GM18858 (cell line): ENCODE measurements around the gene DAZL.
"Not testable (repeated sequence)": the region's sequence is repeated elsewhere in the genome, so short reads cannot be mapped to it uniquely, and the experiment has no call there.

Source experiments
- ATAC-seq: cut with Tn5 transposase; IDR thresholded peaks from one replicate; pipeline ENCODE4 v1.9.1; 2021; ENCODE audit not compliant: unreplicated experiment

Gene DAZL, protein sequence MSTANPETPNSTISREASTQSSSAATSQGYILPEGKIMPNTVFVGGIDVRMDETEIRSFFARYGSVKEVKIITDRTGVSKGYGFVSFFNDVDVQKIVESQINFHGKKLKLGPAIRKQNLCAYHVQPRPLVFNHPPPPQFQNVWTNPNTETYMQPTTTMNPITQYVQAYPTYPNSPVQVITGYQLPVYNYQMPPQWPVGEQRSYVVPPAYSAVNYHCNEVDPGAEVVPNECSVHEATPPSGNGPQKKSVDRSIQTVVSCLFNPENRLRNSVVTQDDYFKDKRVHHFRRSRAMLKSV

DNA sequence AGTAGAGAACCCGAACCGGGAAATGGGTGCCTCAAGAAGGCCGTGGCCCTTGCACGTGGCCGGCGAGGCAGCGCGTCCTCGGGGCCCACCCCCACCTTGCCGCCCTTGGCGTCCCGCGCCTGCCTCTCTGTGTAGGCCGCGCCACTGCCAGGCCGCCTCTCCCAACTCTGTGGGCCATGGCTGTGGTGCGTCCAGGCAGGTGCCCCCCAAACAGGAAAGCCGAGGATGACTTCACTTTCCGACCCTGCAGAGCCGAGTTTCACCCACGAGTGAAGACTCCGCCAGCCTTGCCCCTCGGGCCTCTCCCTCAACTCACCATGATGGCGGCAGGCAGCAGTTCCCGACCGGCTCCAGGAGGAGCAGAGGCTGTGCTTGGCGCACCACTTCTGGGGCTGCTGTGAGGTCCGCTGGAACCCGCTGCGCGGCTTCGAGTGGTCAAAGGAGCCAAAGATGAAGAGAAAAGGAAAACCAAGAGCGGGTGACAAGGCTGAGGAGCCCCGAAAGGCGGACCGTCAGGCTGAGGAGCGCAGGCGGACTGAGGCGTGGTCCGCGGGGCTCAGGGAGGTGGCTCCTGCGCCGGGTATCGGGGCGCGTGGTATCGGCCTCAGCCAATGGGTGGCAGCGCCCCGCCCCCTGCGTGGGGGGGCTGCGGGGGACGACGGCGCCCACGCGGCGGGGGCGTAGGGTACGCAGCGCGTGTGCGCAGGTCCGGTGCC, at the start of gene DAZL:
Gene DAZL, minus strand, starts transcription at position 537 of the 716 bp plus-strand sequence. Its CDS starts 218 bp downstream, at position 319.
- no peak for ATAC-seq

DNA sequence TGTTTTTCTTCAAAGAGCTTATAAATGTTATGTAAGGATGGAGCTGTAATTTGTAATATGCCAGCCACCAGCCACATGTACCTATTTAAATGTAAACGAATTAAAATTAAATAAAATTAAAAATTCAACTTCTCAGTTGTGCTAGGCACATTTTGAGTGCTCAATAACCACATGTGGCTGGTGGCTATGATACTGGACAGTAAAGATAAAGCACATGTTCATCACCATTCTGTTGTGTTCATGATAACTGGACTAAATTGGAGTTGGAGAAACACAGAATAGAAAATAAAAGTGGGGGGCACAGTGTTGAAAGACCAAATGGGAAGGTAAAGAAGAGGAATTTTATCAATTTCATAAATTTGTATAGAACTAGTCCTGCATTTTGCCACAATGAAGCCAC, 49.8 kb upstream of the DAZL start:
- ATAC-seq, result no peak

DNA sequence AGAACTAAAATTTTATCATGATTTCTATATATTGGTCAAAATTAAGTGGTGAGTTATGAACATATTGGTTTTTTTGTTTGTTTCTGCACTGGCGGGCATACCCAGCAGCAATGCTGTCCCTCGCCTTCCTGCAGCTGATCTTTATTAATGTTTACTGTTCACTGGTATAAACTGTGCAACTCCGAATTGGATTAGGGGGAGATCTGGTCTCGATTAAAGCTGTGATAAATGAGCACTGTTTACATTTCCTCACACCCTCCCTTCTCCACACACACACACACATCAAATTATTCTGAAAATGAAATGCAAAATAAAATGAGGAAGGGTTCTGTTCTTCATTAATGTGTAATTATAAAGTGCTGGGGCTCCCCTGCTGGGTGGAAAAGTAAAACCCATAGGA, 48.5 kb upstream of the DAZL start:
- no peak for ATAC-seq

DNA sequence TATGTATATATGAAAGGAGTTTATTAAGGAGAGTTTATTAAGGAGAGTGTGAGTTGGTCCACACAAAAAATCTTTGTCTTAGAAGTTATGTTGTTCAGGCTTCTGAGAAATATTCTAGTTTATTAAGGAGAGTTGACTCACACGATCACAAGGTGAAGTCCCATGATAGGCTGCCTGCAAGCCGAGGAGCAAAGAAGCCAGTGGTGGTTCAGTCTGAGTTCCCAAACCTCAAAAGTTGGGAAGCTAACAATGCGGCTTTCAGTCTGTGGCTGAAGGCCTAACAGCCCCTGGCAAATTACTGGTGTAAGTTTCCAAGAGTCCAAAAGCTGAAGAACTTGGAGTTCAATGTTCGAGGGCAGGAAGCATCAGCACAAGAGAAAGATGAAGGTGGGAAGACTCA, 42.4 kb upstream of the DAZL start:
- no peak for ATAC-seq

DNA sequence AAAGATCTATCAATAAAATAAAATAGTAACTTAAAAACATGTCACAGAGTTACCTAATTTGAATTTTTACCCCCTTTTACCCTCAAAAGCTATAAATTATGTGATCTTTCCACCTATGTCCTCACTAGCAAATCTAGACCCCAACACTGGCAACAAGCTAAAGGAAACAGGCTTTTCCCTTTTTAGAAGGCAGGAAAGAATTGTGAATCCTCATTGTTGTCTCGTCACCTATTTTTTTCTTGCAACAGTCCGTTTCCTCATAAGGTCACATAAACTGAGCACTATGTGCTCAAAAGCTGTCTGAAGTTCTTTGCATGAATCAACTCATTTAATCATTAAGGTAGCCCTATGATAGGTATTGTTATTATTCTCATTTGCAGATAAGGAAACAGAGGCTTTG, 34.6 kb upstream of the DAZL start:
- no peak for ATAC-seq

DNA sequence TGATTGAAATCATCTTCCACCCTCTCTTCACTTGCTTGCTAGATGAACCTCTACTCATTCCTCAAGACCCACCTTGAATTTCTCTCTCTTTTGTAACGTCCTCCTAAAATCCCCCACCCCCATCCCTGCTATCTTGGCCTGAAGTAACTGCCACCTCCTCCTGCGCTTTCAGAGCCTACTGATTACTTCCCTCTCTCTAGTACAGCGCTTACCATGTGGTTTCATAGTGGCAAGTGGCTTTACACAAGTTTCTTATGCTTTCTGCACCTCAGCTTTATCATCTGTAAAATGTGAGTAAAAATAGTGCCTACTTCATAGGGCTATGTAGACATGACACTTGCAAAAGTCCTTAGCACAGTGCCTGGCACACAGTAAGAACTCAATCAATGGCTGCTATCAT, 28.7 kb upstream of the DAZL start:
- ATAC-seq, result no peak

DNA sequence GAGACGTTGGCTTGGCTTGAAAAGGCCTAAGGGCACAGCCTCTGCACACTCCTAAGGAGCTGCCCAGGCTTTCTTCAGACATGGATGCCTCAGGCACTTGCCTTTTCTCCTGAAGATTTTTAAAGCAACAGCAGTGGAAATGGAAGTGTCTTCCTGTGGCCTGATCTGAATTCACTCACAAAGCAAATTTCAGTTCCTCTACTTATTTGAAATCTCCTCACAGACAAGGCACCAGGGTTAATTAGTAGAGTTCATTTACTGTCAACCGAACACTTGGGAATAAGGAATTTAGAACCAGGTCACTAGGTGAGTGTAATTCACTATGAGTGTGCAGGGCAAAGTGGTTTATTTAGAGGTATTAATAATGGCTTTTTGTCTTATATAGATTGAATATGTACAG, 27.2 kb upstream of the DAZL start:
- no peak for ATAC-seq

DNA sequence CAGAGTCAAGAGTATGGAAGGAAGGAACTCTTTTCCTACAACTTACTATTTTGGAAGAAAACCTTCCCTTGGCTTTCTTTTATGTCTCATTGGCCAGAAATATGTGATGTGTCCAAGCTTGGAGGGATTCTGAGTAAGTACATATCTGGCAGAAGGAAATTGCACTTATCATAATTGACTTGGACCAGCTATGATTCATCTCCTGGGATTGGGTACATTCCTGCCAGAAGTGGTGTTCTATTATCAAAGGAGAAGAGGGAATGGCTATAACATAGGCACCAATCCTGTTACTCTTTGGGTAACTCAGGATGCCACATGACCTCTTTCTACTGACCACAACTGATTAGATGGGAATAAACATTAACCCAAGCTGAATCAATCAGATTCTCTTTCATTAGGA, 13.5 kb upstream of the DAZL start:
- ATAC-seq, result no peak

DNA sequence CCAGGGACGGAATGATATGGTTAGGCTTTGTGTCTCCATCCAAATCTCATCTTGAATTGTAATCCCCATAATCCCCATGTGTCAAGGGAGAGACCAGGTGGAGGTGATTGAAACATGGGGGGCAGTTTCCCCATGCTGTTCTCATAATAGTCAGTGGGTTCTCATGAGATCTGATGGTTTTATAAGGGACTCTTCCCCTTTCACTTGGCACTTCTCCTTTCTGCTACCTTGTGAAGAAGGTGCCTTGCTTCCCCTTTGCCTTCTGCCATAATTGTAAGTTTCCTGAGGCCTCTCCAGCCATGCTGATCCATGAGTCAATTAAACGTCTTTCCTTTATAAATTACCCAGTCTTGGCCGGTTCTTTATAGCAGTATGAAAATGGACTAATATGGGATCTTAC, 11.9 kb upstream of the DAZL start:
- not testable (repeated sequence) for ATAC-seq

DNA sequence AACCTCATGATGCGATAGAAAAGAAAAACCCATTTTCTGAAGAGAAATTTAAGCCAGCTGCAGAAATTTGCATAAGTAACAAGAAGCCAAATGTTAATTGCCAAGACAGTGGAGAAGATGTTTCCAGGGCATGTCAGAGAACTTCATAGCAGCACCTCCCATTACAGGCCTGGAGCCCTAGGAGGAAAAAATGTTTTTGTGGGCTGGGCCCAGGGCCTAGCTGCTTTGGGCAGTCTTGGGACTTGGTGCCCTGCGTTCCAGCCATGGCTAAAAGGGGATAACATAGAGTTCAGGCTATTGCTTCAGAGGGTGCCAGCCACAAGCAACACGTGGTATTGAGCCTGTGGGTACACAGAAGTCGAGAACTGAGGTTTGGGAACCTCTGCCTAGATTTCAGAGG, 10.9 kb upstream of the DAZL start:
- no peak for ATAC-seq

DNA sequence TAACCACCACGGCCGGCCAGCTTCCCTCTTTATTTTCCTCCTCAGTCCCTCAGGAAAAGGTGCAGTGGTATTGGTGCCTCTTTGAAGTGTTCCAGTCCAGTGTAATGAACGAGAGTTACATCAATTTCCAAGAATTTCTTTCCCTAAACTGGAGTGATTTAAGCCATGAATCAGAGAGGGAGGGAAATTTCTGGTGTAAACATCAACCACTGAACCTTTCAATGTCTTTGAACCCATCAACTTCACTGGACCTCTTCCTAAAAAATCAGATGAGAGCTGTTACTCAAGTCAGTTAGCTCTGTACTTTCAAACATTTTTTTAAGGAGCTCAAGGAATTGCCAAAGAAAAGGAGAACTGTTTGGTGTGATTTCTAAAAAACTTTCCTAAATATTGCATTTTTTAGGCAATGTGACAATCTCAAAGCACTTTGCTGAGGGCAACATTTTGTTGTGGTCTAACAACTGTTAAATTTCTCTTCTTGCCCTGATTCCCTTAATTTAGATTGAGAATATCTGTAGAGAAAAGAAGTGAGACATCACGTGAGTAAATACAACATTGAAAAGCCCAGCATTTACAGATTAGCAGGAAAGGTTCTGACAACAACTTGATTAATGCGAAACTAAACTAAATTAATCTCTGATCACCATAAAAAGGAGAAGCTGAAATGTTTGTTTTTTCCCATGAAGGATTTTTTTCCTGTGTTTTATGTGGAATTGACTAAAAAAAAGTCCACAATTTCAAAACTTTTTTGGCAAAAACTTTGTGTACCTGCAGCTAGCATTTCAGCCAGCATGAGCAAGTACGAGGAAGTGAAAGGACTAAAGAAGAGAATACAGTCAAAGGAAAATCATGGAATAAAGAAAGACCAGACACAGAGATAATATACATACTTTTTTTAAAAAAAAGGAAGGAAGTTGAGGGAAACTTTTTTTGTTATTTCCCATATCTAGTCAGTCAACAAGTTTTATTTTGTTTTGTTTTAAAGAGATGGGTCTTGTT, 9.1 kb upstream of the DAZL start:
- no peak for ATAC-seq

DNA sequence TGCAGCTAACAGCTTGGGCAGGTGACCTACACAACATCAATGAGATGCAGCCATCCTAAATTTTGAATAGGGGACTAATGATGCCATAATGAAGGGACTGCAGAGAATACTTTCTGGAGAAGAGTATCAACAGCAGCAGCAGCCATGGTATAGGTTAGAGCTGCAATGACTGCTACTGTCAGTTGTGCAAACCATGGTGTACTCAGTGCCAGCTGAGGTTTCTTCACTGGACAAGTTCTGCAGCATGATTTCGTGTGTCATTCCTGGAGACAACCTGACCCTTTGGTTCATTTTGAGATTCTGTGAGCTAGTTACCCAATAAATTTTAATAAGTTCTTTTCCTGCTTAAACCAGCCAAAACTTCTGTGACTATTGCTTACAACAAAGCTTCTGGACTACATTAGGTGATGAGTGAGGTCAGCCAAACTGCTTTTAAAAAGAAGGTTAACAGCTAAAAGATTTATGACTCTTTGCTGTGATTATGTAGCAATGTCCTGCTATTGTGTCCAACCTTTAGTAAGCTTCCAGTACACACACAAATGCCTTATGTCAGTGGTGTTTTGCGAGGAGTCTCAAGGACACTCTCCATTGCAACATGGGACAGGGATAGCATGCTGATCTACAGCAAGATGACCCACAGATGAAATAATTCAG, 4.8 kb upstream of the DAZL start:
- ATAC-seq, result no peak

DNA sequence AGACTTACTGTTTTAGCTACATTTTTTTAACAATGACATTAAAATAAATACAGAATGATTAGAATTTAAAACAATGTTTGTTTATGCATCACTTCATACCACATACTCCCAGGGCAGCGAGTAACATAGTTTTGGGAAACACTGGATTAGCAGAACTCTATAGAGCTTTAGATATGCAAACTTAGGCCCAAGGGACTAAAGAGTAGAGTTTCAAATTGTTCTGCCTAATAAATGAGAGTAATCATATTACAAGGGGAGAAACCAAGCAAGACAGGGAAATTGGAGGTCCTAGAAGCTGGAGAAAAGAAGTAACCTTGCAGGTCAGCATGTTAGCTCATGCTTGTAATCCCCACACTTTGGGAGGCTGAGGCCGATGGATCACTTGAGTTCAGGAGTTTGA, 3.6 kb upstream of the DAZL start:
- ATAC-seq, result no peak

DNA sequence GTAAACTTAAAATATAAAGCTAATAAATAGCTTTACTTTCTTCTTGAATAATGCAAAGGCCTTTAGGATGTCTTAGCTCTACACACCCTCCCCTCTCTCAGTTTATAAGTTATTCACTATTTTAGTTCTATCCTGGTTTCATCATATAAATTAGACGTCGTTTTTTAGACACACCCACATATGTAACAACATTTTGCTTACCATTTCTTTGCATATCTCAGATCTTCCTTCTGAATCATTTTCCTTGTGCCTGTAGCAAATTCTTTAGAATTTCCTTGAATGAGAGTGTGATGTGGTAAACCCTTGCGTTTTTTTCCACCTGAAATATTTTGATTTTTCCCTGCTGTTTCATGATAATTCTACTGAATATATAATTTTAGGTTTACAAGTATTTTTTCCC, 2.5 kb upstream of the DAZL start:
- no peak for ATAC-seq

DNA sequence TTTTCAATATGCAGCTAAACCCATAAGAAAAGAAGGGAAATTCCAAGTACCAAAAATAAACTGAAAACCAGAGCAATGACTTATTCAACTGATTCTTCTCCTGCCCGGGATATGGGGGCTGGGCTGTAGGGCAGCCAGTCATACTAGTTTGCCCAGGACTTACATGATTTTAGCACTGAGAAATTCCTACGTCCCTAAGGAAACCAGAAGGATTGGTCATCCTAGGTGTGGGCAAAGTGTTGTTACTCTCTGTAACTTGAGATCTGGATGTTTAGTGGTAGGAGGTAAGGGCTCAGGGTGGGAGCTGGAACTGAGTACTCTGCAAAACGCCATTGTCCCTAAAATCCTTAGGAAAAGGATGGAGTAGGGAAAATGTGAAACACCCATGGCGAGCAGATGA, 1.2 kb upstream of the DAZL start:
- ATAC-seq, result no peak

DNA sequence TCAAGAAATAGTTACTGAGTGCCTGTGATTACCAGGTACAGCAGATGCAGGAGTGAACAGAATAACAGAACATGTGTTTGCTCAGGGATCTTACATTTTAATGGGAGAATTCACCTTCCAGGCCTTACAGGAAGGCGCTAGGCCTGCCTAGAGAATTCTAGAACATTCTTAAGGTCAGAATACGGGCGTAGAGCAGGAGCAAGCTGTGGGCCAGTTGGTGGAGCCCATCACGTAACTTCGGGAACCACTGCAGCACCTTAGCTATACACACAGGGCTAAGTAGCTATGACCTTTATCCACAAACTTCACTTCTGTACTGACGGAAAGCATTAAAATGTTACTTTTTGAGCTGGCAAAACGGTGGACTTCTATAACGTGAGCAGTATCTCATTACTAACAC, 743 bp upstream of the DAZL start:
- ATAC-seq, result no peak

DNA sequence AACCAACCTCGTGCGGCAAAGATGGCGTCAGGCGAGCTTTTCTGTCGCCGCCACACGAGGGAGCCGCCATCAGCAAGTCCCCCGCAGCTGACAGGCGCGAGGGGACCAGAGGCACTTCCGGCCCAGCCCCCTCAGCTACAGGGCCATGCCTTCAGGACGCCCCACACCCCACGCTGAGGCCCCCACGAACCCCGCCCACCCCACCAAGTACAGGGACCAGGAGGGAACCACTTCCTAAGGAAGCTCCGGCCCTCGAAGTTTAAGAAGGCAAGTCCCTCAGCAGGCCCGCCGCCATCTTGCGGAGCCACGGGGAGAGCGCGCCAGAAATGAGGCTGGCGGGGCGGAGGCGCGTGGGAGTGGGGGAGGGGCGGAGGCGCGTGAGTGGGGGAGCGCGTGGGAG, 790 bp downstream of the DAZL start:
- no peak for ATAC-seq

DNA sequence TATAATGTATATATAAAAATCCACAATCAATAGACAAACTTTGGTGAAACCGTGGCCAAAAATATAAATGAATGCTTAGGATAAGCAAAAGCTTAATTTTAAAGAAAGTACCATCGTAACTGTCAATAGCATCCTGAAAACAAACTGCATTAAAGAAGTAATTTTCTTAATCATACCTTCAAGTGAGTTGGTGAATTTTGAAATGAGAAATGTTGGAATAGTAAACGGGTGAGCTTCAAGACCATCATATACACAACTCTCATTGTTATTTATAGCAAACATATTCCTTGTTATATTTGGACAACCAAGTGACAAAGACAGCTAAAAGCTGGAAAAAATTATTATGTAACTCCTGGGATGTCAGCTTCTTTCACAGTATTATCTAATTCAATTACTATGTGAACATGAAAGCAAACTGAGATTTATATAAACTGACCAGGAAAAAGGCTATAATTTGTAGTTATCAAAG, 3.7 kb downstream of the DAZL start:
- no peak for ATAC-seq

DNA sequence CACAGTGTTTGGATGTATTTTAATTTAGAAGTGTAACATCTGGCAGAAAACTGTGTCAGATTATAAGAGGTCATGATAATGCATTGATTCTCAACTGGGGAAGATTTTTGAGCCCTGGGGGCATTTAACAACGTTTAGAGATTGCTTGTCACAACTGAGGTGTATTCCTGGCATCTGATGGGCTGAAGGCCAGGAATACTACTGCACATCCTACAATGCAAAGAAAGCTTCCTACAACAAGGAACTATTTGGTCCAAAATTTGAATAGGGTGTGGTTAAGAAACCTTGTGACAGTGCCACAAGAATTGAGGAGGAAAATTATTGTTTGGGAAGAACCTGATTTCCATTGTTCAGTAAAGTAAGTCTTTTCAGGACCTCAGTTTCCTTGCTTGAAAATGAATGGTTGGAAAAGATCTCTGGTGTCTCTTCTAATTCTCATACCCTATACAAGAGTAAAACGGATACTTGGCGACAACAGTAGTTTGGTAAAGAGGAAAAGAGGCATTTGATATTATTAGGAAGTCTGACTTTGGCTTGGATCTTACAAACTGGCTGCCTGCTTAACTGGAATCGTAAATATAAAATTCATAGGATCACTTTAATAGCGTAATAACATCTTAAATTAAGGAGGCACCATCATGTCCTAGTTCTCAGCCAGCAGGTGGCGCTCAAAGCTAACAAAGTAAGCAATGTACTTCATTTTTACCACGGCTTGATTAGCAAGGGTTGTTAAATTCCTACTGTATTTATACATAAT, 4.3 kb downstream of the DAZL start:
- peak; percentile 43 for ATAC-seq

DNA sequence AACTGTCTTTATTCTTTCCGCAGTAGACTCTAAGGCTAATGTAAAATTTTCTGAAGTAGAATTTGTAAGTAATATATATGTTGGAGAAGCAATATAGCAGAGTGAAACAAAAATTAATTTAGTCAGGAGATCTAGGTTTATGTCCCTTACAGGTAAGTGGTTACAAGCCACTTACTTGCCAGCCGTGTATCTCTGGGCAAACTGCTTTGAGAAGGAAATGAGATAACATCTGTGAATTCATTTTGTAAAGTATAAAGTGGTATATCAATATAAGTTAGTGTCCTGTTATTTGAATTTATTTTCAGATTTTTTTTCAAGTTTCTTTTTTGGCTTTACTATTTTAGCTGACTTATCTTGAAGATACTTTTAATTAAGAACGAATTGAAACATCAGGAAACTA, 5.5 kb downstream of the DAZL start:
- ATAC-seq, result no peak
